Measurements from ENCODE around the gene RPL3.
"Not testable (repeated sequence)": the region's sequence is repeated elsewhere in the genome, so short reads cannot be mapped to it uniquely, and the experiment has no call there.

The RPL3 gene

DNA sequence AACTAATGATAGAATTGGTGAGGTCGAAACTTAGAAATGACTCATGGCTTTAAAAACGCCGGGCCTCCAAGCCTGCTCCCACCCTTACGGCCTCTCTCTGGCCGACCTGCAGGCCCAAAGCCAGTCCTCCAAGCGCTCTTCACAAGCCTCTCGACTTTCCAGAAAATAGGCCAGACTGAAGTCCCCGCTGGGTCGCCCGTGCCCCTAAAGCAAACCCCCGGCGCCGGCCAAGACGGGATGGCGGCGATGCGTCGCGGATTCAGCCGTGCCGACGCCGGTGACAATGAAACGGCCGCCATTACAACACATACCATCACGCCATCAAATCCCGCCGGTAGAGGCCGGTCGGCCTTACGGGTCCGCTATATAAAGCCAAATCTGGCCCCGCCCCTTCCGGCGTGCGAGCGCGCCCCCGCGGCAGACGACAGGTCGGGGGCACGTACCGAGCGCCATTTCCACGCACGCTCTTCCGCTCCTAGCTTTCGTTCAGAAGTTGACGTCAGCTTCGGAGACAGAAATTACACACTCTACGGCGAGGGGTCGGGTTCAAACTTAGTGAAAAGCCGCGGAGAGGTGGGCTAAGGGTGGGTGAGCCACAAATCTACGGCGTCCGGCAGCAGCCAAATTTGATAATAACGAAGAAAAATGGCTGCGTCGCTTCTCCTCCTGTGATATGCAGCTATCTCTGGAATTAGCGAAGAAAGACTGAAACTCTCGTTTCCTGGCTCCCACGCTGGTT is at the start of gene RPL3:
TSS of gene RPL3 (minus strand) at position 340 of the 739 bp plus-strand sequence. CDS start at position 314, 26 bp downstream.
- peak; percentile 98 for DNase-seq

DNA sequence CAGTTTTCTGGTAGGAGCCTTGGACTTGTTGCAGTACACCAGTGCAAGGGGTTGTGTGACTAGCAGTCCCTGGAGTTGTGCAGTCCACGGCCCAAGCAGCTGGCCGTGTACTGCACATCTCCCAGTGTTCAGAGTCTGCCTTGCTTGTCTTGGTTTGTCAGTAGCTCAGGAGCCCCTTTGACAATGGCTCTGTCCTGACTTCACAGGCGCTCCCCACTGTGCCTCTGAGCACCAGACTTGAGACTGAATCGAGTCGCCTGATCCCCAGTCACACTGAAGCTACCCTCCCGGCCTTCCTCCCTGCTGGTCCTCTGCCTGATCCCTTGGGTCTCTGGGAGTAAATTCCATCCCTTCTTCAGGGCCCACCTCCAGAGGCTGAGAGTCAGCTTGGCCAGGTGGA is 49.8 kb upstream of the RPL3 start:
- no peak for DNase-seq

DNA sequence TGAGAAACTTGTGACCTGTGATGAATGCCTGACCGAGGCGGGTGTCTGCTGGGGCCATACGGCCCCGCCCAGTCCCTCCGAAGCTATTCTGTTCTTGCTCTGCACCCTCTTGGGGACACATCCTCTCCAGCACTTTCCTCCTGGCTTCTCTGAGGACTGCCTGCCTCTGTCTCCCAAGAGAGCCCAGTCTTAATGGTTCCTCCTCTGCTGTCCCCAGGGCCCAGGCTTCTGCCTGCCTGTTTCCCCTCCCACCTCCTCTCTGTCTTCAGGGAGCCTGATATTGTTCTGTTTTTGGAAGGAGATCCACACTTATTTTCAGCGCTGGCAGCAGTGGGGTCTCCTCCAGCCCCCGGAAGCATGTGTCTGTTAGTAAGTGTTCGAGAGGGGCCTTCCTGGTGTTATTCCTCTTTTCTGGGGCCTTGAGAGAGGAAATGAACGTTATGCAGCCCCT is 49.1 kb upstream of the RPL3 start:
- DNase-seq = no peak

DNA sequence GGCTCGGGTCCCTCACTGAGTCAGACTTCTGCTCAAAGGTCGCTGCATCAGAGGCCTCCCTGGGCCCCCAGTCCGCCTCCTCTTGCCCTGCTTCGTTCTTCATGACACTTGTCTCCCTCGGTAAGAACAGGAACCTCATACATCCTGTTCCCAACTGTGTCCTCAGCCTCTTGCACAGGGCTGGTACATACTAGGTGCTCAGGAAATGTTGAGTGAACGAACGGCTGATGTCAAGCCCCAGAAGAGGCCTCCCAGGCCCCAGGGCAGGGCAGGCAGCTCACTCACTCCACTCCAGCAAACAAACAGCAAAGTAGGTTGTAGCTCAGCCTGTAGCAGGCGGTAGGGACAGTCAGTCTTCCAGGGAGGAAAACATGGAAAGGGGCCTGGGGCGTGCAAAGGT is 47.6 kb upstream of the RPL3 start:
- no peak for DNase-seq

DNA sequence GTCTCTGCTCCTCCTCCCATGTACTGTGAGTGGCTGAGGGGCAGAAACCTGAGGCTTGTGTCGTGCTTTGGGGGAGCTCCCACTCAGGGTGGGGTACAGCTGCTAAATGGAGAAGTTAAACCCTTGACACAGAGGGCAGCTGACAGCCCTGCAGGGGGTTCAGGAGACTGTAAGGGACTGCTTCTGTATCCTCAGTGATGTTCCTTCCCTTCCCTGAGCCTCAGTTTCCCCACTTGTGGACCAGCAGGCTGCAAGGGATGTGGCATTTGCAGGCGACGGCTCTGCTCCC is 46.0 kb upstream of the RPL3 start:
- DNase-seq = no peak

DNA sequence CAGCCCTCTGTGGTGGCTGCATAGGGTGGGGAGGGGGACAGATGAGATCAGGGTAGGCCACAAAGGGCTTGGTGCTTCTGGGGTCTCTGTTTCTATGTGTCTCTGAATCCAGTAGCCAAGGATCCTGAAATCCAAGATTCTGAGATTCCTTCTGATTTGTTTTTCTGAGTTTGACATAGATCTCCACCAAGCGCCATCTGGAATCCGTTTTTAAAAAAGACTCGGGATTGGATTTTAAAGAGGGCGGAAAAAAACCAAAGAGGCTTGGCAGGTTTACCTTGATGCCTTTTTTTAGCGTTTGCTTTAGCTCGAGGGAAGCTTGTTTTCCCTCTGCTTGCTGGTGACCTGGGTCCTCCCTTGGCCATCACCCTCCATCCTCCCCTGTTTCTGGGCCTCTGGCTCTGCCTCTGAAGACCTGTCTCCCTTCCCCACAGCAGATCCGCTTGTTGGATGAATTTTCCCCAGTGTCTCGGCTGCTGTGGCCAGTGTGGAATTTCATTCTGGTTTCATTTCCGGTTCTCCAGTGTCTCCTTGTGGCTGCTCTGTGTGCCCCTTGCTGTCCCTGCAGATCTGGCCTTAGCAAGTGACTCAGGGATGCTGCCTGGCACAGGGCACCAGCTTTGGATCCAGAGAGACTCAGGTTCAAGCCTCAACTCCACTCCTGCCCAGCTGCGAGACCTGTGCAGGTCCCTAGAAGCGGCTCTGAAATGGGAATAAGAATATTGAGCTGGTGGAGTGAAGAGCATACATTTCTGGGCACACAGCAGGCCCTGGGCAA is 45.5 kb upstream of the RPL3 start:
- DNase-seq = no peak

DNA sequence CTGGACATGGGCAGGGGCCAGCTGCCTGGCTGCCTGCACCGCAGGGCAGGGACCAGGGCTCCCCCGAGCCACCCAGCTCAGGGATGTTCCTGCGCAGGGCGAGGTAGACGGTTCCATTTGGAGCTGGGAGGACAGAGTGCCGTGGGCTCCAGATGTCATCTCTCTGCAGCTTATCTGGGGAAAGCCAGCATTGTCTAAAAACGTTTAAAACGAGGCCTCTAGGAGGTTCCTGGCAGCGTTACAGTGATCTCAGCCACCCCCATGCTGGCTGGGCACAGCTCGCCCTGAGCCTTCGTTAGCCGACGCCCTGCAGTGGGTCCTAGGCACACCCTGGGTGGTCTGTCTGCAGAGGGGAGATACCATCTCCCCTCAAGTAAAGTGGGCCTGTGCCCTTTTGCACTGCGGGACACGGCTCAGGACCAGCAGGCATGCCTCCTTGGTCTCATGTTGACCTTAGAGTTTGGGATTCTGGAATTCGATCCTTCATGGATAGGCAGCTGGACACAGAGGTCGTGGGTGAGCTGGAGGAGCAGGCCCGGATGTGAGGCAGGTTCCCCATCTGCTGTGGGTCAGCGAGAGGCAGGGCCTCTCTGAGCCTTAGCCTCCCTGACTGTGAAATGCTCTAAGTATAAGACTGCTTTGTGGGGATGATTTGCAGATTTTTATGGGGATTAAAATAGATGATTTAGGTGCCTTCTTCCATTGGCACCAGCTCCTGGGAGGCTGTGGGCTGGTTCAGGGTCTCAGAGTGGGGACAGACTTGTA is 44.5 kb upstream of the RPL3 start:
- no peak for DNase-seq

DNA sequence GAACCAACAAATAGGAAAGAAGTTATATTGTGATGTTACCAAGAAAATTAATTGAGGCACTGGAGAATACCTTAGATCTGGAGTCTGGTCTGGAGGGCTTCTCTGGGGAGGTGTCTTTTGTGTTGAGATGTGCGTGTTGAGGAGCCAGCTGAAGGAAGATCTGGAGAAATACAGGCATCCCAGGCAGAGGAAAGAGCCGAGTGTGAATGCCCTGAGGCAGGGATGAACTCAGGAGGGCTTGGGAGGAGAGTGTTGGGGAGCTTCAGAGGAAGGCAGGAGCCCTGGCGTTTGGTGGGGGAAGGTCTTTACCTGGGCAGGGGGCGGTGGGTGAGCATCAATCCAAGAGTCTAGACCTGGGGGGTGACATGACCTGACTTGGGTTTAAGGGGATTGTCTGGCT is 43.5 kb upstream of the RPL3 start:
- DNase-seq = no peak

DNA sequence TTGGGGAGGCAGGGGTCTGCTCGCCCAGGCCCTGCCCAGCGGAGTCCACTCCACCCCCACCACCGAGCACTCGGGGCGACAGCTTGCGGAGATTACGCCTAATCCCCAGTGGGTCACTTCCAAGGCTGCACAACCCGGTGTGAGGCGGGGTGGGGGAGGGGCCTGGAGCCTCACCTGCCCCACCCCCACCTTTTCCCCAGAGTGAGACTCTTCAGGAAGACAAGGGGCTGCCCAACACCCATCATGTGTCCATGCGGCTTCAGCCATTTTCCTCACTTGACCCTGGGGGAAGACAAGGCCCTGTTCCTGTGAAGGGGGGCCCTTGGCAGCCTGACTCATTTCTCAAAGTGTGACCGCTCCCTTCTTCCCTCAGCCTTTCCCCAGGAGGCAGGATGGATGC is 42.8 kb upstream of the RPL3 start:
- no peak for DNase-seq

DNA sequence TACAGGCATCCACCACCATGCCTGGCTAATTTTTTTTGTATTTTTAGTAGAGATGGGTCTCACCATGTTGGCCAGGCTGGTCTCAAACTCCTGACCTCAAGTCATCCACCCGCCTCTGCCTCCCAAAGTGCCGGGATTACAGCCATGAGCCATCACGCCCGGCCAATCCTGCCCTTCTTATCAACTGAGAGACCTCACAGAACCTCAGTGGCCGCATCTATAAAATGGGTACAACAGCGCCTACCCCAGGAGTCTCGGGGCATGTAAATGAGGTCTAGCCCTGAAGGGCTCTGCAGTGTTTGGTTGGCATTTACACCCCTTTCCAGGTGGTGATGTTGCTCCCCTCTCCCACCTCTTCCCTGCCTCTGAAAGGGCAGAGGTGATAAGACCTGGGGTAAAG is 42.1 kb upstream of the RPL3 start:
- no peak for DNase-seq

DNA sequence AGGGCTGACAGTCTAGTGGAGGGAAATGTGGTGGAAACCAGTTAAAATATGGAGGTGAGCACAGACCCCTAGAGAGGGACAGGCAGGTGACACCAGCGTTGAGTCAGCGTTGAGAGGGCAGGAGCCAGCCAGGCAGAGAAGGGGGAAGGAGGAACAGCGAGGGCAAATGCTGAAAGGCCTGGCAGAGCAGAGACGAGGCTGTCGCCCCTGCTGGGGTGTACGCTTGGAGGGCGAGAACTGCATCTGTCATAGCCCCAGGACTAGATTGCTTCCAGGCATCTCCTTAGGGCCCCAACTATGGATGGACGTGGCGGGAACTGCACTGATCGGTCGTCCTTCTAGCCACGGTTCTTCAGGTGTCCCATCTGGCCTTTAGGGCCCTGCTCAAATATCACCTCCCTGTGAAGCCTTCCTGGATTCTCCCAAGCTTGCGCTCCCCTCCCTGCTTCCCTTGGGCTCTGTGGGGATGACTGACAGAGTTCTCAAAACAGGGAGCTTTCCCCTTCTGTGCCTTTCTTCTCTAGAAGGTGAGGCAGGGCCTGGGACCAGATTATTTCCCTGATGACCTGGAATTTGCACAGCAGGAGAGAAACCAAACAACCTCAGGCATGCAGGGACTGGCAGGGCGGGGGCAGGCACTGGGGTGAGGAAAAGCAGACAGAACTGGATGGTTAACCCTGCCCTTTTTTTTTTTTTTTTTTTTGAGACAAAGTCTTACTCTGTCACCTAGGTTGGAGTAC is 41.4 kb upstream of the RPL3 start:
- no peak for DNase-seq

DNA sequence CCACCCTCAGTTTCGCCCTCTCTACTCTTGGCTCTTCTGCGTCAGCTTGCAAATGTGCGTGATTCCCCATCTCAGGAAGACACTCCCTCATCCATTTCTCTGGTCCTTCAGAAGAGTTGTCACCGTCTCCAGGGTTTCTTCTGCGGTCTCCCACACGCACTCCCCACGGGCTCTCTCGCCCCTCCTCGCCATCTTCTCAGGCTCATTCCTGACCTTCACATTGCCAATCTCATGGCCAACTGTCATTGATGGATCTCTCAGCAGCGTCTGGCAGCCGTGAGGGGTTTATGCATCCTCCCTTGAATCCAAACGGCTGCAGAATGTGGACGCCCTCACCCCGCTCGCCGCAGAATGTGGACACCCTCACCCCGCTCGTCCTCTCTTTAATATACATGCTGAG is 40.8 kb upstream of the RPL3 start:
- no peak for DNase-seq

DNA sequence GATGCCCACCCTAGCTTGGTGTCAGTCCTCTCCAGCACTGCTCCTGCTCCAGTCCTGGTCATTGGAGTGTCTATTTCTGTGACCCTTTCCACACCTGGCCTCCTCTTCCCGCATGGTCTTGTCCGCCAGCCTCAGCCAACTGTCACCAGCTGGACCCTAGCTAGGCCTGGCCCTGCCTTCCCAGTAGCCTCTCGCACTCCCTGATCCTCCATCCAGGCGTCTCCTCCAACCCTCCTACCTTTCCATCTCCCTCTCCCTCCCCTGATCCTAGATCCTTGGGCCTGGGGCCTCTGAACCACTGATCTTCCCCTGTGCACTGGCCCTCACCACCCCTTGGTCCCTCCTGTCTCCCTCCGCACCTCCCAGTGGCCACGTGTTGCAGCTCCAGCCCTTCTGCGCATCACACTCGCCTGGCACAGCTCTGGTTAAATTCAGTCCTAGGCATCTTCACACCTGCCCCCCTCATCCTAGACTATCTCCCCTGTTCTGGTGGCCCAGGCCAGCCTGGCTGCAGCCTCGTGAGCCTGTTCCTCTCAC is 40.3 kb upstream of the RPL3 start:
- no peak for DNase-seq

DNA sequence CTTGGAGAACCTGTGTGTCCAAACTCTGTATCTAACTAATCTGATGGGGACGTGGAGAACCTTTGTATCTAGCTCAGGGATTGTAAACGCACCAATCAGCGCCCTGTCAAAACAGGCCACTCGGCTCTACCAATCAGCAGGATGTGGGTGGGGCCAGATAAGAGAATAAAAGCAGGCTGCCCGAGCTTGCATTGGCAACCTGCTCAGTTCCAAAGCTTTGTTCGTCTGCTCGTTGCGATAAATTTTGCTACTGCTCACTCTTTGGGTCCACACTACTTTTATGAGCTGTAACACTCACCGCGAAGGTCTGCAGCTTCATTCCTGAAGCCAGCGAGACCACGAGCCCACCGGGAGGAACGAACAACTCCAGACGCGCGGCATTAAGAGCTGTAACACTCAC is 38.8 kb upstream of the RPL3 start:
- not testable (repeated sequence) for DNase-seq

DNA sequence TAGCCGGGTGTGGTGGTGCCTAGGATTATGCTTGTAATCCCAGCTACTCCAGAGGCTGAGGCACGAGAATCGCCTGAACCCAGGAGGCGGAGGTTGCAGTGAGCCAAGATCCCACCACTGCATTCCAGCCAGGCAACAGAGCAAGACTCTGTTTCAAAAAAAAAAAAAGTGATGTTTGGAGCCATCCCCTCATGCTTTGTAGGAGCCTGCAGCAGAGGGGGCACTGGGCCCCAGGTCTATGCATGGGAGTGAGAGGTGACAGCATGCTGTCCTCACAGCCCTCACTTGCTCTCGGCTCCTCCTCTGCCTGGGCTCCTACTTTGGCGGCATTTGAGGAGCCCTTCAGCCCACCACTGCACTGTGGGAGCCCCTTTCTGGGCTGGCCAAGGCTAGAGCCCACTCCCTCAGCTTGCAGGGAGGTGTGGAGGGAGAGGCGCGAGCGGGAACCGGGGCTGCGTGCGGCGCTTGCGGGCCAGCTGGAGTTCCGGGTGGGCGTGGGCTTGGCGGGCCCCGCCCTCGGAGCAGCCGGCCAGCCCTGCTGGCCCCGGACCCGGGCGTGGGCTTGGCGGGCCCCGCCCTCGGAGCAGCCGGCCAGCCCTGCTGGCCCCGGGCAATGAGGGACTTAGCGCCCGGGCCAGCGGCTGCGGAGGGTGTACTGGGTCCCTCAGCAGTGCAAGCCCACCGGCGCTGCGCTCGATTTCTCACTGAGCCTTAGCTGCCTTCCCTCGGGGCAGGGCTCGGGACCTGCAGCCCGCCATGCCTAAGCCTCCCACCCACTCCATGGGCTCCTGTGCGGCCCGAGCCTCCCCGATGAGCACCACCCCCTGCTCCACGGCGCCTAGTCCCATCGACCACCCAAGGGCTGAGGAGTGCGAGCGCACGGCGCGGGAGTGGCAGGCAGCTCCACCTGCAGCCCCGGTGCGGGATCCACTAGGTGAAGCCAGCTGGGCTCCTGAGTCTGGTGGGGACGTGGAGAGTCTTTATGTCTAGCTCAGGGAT is 38.0 kb upstream of the RPL3 start:
- not testable (repeated sequence) for DNase-seq

DNA sequence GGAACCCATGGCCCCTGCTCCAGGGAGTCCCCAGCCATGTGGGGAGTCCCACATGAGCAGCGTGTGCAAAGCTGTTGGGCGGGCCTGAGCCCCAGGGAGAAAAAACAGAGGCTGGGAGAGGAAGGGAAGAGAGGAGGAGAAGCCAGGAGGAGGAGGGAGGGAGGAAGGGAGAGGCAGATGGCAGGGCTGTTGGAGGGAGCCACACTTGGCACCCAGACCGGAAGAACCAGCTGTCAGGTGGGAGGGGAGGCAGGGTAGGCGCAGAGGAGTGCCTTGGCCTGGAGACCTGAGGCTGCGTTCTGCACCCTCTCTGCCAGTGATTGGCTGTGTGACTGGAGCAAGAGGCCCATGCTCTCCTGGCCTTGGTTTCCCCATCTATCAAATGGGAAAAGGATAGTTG is 37.0 kb upstream of the RPL3 start:
- no peak for DNase-seq

DNA sequence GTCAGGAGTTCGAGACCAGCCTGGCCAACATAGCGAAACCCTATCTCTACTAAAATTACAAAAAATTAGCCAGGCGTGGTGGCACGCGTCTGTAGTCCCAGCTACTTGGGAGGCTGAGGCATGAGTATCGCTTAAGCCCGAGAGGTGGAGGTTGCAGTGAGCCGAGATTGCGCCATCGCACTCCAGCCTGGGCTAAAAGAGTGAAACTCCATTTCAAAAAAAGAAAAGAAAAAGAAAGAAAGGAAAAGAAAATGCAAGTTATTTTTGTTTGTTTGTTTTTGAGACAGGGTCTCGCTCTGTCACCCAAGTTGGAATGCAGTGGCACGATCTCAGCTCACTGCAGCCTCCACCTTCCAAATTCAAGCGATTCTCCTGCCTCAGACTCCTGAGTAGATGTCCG is 36.4 kb upstream of the RPL3 start:
- not testable (repeated sequence) for DNase-seq

DNA sequence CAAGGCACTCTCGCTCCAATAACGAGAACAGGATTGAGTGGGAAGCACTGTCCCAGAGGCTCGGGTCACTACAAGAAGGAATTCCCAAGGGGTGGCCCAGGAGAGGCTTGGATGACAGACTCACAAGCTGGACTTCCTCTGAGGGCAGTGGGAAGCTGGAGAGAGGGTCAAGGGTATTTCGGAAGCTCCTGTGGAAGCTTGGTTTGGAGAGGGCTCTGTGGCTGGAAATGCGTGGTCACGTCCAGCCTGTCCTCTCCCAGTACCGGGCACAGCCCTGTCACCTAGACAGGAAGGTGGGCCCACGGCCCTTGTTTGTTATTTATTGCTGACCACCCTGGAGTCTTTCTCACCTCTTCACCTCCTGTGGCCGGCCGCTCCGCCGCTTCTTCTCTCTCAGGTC is 35.7 kb upstream of the RPL3 start:
- DNase-seq = no peak

DNA sequence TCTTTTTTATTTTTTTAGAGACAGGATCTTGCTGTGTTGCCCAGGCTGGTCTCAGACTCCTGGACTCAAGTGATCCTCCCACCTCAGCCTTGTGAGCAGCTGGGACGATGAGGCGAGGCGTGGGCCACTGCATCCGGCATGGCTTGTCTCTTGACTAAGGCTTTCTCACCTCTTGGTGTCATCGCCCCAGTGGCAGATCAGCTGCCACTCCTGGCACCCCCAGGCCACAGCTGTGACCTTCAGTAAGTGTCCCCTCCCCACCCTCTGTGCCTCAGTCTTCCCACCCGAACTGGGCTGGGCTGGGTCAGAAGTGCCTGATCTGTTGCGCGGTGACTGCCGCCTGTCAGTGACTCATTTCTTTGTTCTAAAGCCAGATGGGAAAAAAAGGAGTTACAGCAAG is 33.9 kb upstream of the RPL3 start:
- DNase-seq = peak; percentile 20

DNA sequence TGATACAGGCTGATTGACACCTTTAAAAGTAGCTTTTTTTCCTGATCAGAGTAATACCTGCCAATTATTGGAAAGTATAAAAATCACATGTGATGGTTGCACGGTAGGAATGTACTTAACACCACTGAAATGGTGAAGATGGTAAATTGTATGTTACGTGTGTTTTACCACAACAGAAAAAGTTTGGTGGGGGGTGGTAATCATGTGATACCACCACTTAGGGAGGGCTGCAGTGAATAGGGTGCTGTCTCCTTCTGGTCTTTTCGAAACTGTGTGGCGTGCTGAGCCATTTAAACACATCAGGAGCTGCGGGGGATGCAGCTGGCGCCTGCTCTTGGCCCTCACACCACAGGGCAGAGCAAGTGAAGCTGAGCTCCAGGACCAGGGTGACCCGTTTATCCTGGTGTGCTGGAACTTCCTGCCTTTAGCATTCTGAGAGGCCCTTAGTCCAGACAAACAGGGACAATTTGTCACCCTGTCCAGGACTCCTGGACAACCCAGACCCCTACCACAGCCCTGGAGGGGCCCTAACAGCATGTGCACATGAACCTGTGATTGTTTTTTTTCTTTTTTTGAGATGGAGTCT is 33.0 kb upstream of the RPL3 start:
- no peak for DNase-seq

DNA sequence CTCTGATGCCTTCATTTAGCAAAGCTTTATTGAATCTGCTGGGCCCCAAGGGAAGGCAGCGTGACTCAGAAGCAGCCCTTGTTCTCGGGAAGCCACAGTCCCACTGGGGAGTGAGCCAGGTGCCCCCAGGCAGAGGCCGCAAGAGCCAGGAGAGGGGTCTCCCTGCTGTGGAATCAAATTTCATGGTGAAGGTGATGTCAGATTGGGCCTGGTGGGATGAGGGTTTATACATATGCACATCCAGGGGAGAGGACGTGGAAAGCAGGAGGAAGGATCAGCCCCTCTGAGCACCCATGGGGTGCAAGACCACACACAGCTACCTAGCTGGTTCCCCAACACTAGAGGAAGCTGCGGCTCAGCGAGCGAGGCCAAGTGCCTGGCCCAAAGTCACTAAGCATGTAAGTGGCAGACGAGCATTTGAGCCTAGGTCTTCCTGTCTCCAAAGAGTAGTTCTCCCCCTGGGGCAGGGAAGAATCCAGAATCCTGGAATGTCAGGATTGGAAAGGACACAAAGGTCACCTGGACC is 32.3 kb upstream of the RPL3 start:
- DNase-seq = no peak

Data from CD4-positive, alpha-beta T cell treated with Interleukin-4 for 4 hours (primary cell).